Tibial nerve (tissue), 4 donors: ENCODE data around the gene SDR39U1. TPM values are rescaled to one million over a fixed set of nuclear protein-coding genes. Genes with fewer than 3 reads are reported as not detected.

Experiments
- DNase-seq, 2 donors: peaks; one replicate each; pipeline ENCODE4 v3.0.0-alpha.2; 2019; ENCODE audit warnings: low spot score in 2 of 2
- H3K27ac ChIP-seq, 4 donors: fragments of 200-600 bp; sonication (generic) in 3 of 4; one replicate each; pipeline ENCODE4 v1.5.1; 2017 to 2019; ENCODE audit warnings: mild to moderate bottlenecking in 1 of 4
- H3K27me3 ChIP-seq, 2 donors: fragments of 200-600 bp; sonication (generic) in 1 of 2; one replicate each; pipeline versions ENCODE4 v1.5.1 to v1.6.0; 2017 to 2019
- H3K36me3 ChIP-seq, 3 donors: fragments of 200-600 bp; sonication (generic); one replicate each; pipeline ENCODE4 v1.5.1; 2018 to 2019
- H3K4me1 ChIP-seq, 4 donors: fragments of 200-600 bp; sonication (generic) in 3 of 4; one replicate each; pipeline ENCODE4 v1.5.1; 2017 to 2019
- H3K4me3 ChIP-seq, 4 donors: fragments of 200-600 bp; sonication (generic) in 3 of 4; one replicate each; pipeline ENCODE4 v1.5.1; 2017 to 2019; ENCODE audit warnings: mild to moderate bottlenecking in 1 of 4, moderate library complexity in 1 of 4
- H3K9me3 ChIP-seq, 4 donors: fragments of 200-600 bp; sonication (generic) in 3 of 4; one replicate each; pipeline ENCODE4 v1.5.1; 2017 to 2019
- CTCF ChIP-seq, 5 experiments: fragments of 200-600 bp in 3 of 5; fragments of 450-650 bp in 2 of 5; sonication (generic) in 3 of 5; IDR thresholded peaks; one replicate each; pipeline ENCODE4 v1.5.1; 2016 to 2019; ENCODE audit warnings: antibody characterized with exemption in 5 of 5, mild to moderate bottlenecking in 3 of 5, moderate library complexity in 2 of 5
- EP300 ChIP-seq, 2 donors: sonication (generic); formaldehyde crosslinking; IDR thresholded peaks; one replicate each; pipeline ENCODE4 v1.6.1; 2017; ENCODE audit warnings: antibody characterized with exemption in 2 of 2, mild to moderate bottlenecking in 1 of 2
- POLR2A ChIP-seq, 2 donors: fragments of 450-650 bp; IDR thresholded peaks; one replicate each; pipeline ENCODE4 v1.6.1; 2017; ENCODE audit warnings: antibody characterized with exemption in 2 of 2, mild to moderate bottlenecking in 2 of 2, moderate library complexity in 2 of 2
- WGBS, 2 donors: methylation state at CpG; one replicate each; pipeline ENCODE4 v1.1.5; 2018; 5-methylcytosine and 5-hydroxymethylcytosine counted together
- total RNA-seq, 4 donors: library from RNA; depleted of rRNA; stranded (reverse); fragments of >200 nt; gene quantifications; one replicate each; pipeline ENCODE4 v1.1.0, GENCODE V29; 2016

SDR39U1 gene
- total RNA-seq, 4 donors from 2014 or later = 37.9 to 64.9 (median 60.8) TPM

- DNase-seq = no peak
- Histone ChIP-seq H3K4me1 (no peaks in the 10 kb centered on the region), H3K4me3 (no peak overlapping the region), H3K27ac (no peak overlapping the region), H3K36me3 (peaks cover 0 to 22% (median 0%) of the 10 kb centered on the region in 3 donors), H3K27me3 (no peaks in the 10 kb centered on the region), H3K9me3 (peaks cover 0 to 4% (median 0%) of the 10 kb centered on the region in 4 donors)
- WGBS, 2 donors = 58 to 68% methylated on average over 4 of the region's 4 CpGs
- TF ChIP-seq EP300 (IDR thresholded peaks at IDR 0.05) (no peak), CTCF (IDR thresholded peaks at IDR 0.05) (no peak), POLR2A (IDR thresholded peaks at IDR 0.05) (no peak)
Observed at GRCh38 chr14:24463884-24464785, 21.6 kb upstream of the SDR39U1 start.

- H3K27me3 ChIP-seq = no peaks in the 10 kb centered on the region
- 45 to 68% methylated on average over 5 of the region's 5 CpGs for WGBS, 2 donors
- TF ChIP-seq CTCF (IDR thresholded peaks at IDR 0.05) (no peak), EP300 (IDR thresholded peaks at IDR 0.05) (no peak), POLR2A (IDR thresholded peaks at IDR 0.05) (no peak)
- H3K36me3 ChIP-seq = peaks cover 0 to 28% (median 0%) of the 10 kb centered on the region in 3 donors
- no peaks in the 10 kb centered on the region for H3K9me3 ChIP-seq
- no peak overlapping the region for H3K4me3 ChIP-seq
- no peak for DNase-seq
- H3K4me1 ChIP-seq = no peaks in the 10 kb centered on the region
- H3K27ac ChIP-seq = no peak overlapping the region
Observed at GRCh38 chr14:24463017-24463883, 20.7 kb upstream of the SDR39U1 start.

DNA sequence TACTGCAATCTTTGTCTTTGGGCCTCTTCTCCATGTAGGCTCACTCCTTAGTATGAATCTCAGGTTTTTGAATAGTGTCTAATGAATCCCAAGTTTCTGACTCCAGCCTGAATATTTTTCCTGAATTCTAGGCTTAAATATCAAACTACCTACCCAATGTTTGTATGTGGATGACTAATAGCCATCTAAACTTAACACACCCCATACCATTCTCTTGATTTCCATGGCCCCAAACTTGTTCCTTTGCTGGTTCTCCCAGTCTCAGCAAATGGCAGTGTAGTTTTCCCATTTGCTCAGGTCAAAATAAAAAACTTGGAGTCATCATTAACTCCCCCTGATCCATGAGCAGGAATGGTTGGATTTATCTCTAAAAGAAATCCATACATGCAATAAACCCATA, 18.8 kb upstream of the SDR39U1 start:
- TF ChIP-seq CTCF (IDR thresholded peaks at IDR 0.05) = no peak
- no peak for TF ChIP-seq POLR2A (IDR thresholded peaks at IDR 0.05)
- TF ChIP-seq EP300 (IDR thresholded peaks at IDR 0.05) = no peak
- DNase-seq = no peak
- Histone ChIP-seq H3K27me3 (no peaks in the 10 kb centered on the region), H3K4me1 (no peaks in the 10 kb centered on the region), H3K9me3 (peaks cover 0 to 5% (median 0%) of the 10 kb centered on the region in 4 donors), H3K27ac (no peak overlapping the region), H3K36me3 (peaks cover 0 to 42% (median 0%) of the 10 kb centered on the region in 3 donors), H3K4me3 (no peak overlapping the region)

DNA sequence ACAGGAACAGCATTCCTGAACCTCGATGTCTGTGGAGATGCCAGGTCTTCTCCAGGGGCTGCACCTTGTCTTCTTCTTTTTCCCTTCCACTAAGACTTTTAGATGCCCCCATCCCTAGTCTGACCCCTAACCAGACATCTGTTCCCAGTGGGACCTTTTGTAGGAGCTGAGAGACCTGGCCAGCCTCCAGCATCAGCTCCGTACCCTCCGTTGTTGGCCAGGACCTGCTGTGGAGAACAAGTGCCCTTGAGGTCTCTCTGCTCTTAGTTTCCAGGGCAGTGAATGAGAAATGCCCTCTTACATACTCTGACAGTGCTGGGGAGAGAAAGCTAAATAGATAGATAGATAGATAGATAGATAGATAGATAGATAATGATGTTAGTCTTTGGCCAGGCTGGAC, 16.8 kb upstream of the SDR39U1 start:
- H3K36me3 ChIP-seq = peaks cover 0 to 43% (median 0%) of the 10 kb centered on the region in 3 donors
- no peaks in the 10 kb centered on the region for H3K4me1 ChIP-seq
- no peaks in the 10 kb centered on the region for H3K27me3 ChIP-seq
- DNase-seq = no peak
- H3K27ac ChIP-seq = no peak overlapping the region
- H3K9me3 ChIP-seq = peaks cover 0 to 5% (median 0%) of the 10 kb centered on the region in 4 donors
- no peak overlapping the region for H3K4me3 ChIP-seq
- WGBS, 2 donors = 61 to 75% methylated on average over 3 of the region's 3 CpGs
- TF ChIP-seq CTCF (IDR thresholded peaks at IDR 0.05) = no peak
- no peak for TF ChIP-seq POLR2A (IDR thresholded peaks at IDR 0.05)
- TF ChIP-seq EP300 (IDR thresholded peaks at IDR 0.05) = no peak
